Medulla oblongata (tissue), 1 donor: ENCODE results near the gene MPRIP.
"Not testable (repeated sequence)": the region's sequence is repeated elsewhere in the genome, so short reads cannot be mapped to it uniquely, and the experiment has no call there.

Source experiments
- DNase-seq: peaks from one replicate; pipeline ENCODE4 v3.0.0-alpha.2; 2015; ENCODE audit errors: extremely low spot score

The MPRIP gene

GRCh38 chr17:17144916-17145665 lies 102.8 kb downstream of the MPRIP start:
- no peak for DNase-seq

- DNase-seq: no peak
These were observed 104.6 kb downstream of the MPRIP start for GRCh38 chr17:17146786-17147406.

- no peak for DNase-seq
These were observed 105.6 kb downstream of the MPRIP start for GRCh38 chr17:17147821-17148220.

DNA sequence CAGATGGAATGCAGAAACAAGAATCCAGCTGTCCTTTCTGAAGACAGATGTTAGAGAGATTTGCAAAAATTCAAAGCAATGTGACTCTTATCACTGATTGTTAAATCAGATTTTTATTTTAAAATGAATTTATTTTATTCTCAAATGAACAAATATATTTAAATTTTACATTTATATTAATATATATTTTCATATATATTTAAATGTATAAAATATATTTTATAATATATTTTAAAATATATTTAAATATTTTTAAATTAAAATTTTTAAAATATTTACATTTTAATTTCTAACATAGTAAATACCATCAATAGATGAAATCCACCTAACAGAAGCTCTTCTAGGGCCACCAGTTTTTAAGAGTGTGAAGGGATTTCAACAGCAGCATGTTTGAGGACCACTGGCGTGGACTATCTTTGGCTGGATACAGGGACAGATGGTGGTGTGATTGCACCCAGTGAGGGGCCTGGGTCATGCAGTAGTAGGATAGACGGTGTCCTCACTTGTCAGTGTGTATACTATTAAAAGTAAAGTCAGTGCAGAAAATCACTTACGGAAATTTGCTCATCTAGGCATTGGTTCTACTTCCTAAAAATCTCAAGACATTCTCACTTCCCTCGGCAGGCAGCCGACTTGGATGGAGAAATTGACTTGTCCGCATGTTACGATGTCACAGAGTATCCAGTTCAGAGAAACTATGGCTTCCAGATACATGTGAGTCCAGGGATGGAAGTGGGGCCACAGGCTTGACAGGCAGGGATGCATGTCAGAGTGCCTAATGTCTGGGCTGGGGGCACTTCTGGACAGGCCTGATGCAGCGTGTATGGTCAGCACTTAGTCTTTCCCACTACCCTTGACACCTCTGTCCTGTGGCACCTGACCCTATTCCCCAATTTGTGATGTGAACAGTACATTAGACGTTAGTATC lies 107.5 kb downstream of the MPRIP start:
- DNase-seq: peak; percentile 74

GRCh38 chr17:17150448-17150800 lies 108.2 kb downstream of the MPRIP start:
- DNase-seq: peak; percentile 40

DNA sequence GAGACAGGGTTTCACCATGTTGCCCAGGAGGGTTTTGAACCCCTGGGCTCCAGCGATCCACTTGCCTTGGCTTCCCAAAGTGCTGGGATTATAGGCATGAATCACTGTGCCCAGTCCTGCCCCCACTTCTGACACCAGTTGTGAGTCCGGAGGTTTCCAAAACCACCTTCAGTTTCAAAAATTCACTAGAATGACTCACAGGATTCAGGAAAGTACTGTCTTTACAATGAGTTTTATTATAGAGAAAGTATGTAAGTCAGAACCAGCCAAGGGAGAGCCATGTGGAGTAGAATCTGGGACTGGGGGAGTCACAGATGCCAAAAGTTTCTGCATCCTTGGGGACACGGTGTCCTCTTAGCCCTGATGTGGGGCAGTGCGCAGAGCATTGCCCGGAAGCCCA lies 108.8 kb downstream of the MPRIP start:
- DNase-seq: no peak

GRCh38 chr17:17151541-17151940 lies 109.3 kb downstream of the MPRIP start:
- no peak for DNase-seq

GRCh38 chr17:17151962-17152361 lies 109.7 kb downstream of the MPRIP start:
- DNase-seq: peak; percentile 92

DNA sequence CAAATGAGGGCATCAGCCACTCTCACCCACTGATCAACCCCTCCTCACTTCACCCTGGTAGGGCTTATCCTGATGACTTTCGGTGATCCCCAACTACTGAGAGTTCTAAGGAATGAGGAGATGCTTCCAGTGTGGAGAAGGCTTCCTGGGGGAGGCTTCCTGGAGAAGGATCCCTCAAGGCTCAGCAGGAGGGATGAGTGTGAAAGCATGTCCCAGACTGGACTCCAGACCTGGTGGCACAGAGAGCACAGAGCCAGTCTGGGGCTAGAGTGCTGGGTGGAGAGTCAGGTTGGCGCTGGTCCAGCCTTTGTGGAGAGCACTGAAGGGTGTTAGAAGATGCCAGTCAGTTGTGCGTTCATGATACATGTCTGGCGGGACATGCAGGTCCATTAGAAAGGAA lies 110.1 kb downstream of the MPRIP start:
- peak; percentile 48 for DNase-seq

GRCh38 chr17:17153071-17153470 lies 110.8 kb downstream of the MPRIP start:
- DNase-seq: no peak

- DNase-seq: no peak
These were observed 111.5 kb downstream of the MPRIP start for GRCh38 chr17:17153709-17154108.

GRCh38 chr17:17154556-17154955 lies 112.3 kb downstream of the MPRIP start:
- DNase-seq: no peak

- DNase-seq: no peak
These were observed 112.7 kb downstream of the MPRIP start for GRCh38 chr17:17154981-17155380.

DNA sequence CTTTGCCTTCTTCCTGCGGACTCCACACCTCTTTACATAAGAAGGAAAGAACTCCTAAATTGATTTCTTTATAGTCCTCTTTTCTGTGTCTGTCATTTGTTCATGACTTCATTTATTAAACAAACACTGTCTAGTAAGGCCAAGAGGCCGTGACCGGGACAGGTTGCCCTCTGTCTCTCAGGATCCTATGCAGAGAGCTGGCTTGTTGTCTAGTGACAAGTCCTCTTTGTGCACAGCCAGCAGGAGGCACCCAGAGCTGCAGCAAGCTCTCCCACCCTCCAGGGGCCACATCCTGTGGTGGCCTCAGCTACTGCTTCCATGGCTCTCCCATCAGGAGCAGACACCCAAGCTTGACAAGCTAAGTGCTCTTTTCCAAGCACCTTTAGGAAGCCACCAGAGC lies 113.3 kb downstream of the MPRIP start:
- DNase-seq: no peak

DNA sequence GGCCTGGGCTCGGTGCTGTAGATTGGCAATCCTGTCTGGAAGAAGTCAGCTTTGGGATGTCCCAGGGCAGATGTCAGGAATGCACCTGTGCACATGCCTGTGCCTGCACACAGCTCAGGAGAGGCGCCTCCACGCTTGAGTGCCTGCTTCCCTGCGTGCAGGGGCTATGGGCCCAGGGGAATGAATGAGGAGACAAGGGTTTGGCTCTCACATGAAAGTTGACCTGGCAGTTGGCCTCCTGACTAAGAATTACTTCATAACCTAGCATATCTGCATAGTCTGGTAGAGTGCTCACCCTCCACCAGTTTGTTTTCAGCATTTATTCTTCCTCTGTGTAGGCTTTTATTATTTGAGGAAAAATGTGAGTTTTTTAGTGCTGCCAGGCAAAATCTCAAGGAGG lies 113.8 kb downstream of the MPRIP start:
- no peak for DNase-seq

DNA sequence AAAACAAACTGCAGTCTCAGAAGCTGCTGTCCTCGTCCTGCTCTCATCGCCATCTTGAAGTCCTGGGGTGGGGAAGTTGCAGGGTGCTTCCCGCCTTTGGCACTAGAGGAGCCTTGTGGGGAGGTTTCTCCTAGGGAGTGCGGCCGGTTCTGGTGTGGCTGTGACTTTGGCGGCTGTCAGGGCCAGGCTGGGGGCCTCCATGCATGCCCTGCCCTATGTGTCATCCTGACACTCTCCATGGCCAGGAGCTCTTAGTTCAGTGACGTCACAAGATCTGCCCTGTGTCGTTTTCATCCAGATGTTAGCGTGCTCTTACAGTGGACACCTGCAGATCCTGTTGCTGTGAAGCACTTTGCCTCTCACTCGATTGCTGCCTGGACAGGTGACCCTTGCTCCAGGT lies 114.3 kb downstream of the MPRIP start:
- no peak for DNase-seq

DNA sequence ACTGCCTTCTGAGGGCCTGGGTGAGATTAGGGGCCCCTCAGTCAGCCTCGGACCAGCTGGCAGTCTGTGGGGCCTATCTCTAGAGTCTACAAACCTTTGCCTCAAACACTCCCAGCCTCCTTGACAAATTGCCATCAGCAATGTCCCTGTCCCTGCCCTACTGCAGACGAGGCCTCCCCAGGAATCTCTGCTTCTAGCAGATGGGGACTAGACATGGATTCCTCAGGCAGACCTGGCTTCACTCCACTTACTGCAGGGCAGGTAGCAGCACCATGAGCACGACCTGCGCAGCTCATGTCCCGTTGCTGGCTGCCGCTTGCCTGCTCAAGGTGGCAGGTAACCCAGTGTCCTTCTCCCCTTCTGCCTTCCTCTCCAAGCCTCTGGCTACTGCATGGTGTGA lies 114.8 kb downstream of the MPRIP start:
- DNase-seq: no peak

GRCh38 chr17:17158506-17158905 lies 116.2 kb downstream of the MPRIP start:
- DNase-seq: not testable (repeated sequence)

DNA sequence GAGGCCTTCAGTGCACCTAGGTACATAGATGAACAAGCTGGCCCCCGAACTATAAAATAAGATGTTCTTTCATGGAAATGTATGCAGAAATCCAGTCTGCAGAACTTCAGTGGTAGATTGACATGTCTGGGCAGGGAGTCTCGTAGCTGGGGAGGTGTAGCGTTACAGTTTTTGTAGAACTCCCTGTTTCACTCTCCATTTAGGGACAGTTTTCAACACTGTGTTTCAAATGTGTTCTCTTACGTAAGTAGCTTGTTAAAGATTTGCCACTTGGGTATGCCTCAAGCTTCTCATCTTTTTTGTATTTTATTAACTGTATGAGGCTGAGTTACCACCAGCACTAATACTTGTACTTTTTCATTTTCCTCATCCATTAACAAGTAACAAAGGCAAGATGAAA lies 117.3 kb downstream of the MPRIP start:
- no peak for DNase-seq

DNA sequence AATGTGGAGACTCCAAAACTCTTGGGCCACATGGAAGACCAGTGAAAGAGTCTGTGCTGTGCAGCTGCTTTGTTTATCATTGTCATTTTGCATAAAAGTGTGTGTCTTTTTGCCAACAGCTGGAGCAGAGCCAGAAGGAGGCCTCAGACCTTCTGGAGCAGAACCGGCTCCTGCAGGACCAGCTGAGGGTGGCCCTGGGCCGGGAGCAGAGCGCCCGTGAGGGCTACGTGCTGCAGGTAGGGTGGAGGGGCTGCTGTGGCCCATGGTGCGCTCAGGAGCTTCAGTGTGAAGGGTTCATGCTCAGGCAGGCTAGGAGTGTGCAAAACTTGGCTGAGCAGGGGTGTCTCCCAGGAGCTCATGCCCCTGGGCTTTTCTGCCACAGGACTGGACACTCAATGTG lies 118.9 kb downstream of the MPRIP start:
- no peak for DNase-seq

GRCh38 chr17:17161759-17162158 lies 119.5 kb downstream of the MPRIP start:
- no peak for DNase-seq

DNA sequence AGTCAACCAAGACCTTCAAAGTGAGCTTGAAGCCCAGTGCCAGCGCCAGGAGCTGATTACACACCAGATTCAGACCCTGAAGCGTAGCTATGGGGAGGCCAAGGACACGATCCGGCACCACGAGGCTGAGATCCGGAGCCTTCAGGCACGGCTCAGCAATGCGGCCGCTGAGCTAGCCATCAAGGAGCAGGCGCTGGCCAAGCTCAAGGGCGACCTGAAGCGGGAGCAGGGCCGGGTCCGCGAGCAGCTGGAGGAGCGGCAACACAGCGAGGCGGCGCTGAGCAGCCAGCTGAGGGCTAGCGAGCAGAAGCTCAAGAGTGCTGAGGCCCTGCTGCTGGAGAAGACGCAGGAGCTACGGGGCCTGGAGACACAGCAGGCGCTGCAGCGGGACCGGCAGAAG lies 121.9 kb downstream of the MPRIP start:
- no peak for DNase-seq

DNA sequence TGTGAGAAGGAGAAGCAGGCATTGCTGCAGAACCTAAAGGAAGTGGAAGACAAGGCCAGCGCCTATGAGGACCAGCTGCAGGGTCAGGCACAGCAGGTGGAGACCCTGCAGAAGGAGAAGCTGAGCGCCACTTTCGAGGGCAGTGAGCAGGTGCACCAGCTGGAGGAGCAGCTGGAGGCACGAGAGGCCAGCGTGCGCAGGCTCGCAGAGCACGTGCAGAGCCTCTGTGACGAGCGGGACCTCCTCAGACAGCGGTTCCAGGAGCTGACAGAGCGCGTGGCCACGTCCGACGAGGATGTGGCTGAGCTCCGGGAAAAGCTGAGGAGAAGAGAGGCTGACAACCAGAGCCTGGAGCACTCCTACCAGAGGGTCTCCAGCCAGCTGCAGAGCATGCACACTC lies 122.4 kb downstream of the MPRIP start:
- DNase-seq: no peak
